RWPE2 (cell line): ENCODE measurements around the gene CD40.
A peak's percentile ranks its signal among the peaks of the same experiment; 100 is the strongest.

ENCODE experiments used
- ATAC-seq: fragments of 200-7000 bp; cut with Tn5 transposase; 3 replicates; pipeline ENCODE4 v1.9.1; 2021; ENCODE audit warnings: low read depth
- DNase-seq: peaks from one replicate; pipeline ENCODE4 v3.0.0-alpha.2; 2020; ENCODE audit warnings: low spot score
- H3K27ac ChIP-seq: fragments of 450-650 bp; 2 replicates; pipeline ENCODE4 v1.5.1; 2017; ENCODE audit warnings: mild to moderate bottlenecking; ENCODE audit not compliant: poor library complexity, severe bottlenecking
- H3K27me3 ChIP-seq: fragments of 250-450 bp; sonication (Bioruptor Pico); 2 replicates; pipeline ENCODE4 v1.5.1; 2021; ENCODE audit warnings: mild to moderate bottlenecking, moderate library complexity; ENCODE audit not compliant: insufficient read depth, poor library complexity, severe bottlenecking
- H3K36me3 ChIP-seq: fragments of 250-450 bp; sonication (Bioruptor Pico); 2 replicates; pipeline ENCODE4 v1.5.1; 2020; ENCODE audit warnings: low read depth, mild to moderate bottlenecking, moderate library complexity
- H3K4me1 ChIP-seq: fragments of 250-450 bp; sonication (Bioruptor Pico); 2 replicates; pipeline ENCODE4 v1.5.1; 2021; ENCODE audit warnings: mild to moderate bottlenecking, moderate library complexity; ENCODE audit not compliant: insufficient read depth, poor library complexity, severe bottlenecking
- H3K4me3 ChIP-seq: fragments of 250-450 bp; sonication (Bioruptor Pico); 2 replicates; pipeline ENCODE4 v1.5.1; 2021; ENCODE audit warnings: mild to moderate bottlenecking, moderate library complexity; ENCODE audit not compliant: severe bottlenecking
- H3K9me3 ChIP-seq: fragments of 250-450 bp; sonication (Bioruptor Pico); 2 replicates; pipeline ENCODE4 v1.5.1; 2021; ENCODE audit warnings: mild to moderate bottlenecking, moderate library complexity; ENCODE audit not compliant: severe bottlenecking
- CTCF ChIP-seq: fragments of 450-650 bp; IDR thresholded peaks from one replicate; pipeline ENCODE4 v1.5.1; 2017; ENCODE audit warnings: mild to moderate bottlenecking, moderate library complexity; ENCODE audit not compliant: poor library complexity, severe bottlenecking

CD40 gene

GRCh38 chr20:46121184-46121930 is 3.2 kb downstream of the CD40 start:
- DNase-seq (peak; percentile 39), ATAC-seq (no peak)
- Histone ChIP-seq H3K36me3 (peaks cover 41% of the 10 kb centered on the region), H3K9me3 (no peaks in the 10 kb centered on the region), H3K27me3 (no peaks in the 10 kb centered on the region), H3K4me3 (no peak overlapping the region), H3K4me1 (peaks cover 20% of the 10 kb centered on the region), H3K27ac (peak overlapping the region; percentile 24)
- TF ChIP-seq CTCF = no peak

GRCh38 chr20:46122071-46122470 is 4.0 kb downstream of the CD40 start:
- peak; percentile 70 for ATAC-seq
- peak; percentile 74 for DNase-seq
- no peak for TF ChIP-seq CTCF
- H3K9me3 ChIP-seq = no peaks in the 10 kb centered on the region
- H3K27ac ChIP-seq = peak overlapping the region; percentile 24
- no peak overlapping the region for H3K4me3 ChIP-seq
- H3K4me1 ChIP-seq = peaks cover 20% of the 10 kb centered on the region
- no peaks in the 10 kb centered on the region for H3K27me3 ChIP-seq
- peaks cover 45% of the 10 kb centered on the region for H3K36me3 ChIP-seq

GRCh38 chr20:46122516-46123481 is 4.7 kb downstream of the CD40 start:
- peak overlapping the region; percentile 24 for H3K27ac ChIP-seq
- H3K4me1 ChIP-seq = peaks cover 20% of the 10 kb centered on the region
- ATAC-seq (no peak), DNase-seq (peak; percentile 68)
- no peaks in the 10 kb centered on the region for H3K27me3 ChIP-seq
- no peak overlapping the region for H3K4me3 ChIP-seq
- no peak for TF ChIP-seq CTCF
- no peaks in the 10 kb centered on the region for H3K9me3 ChIP-seq
- peaks cover 46% of the 10 kb centered on the region for H3K36me3 ChIP-seq

- H3K27ac ChIP-seq = no peak overlapping the region
- no peaks in the 10 kb centered on the region for H3K27me3 ChIP-seq
- DNase-seq = peak; percentile 61
- TF ChIP-seq CTCF = no peak
- no peak overlapping the region for H3K4me3 ChIP-seq
- H3K36me3 ChIP-seq = peaks cover 46% of the 10 kb centered on the region
- no peaks in the 10 kb centered on the region for H3K9me3 ChIP-seq
- ATAC-seq = no peak
- H3K4me1 ChIP-seq = peaks cover 19% of the 10 kb centered on the region
These were observed 5.5 kb downstream of the CD40 start for GRCh38 chr20:46123482-46124245.
